Measurements from ENCODE around the gene CLDN9.

CLDN9 gene

GRCh38 chr16:3020604-3021448, 8.1 kb downstream of the CLDN9 start:
- Histone ChIP-seq H3K27me3 (peaks cover 4 to 40% (median 33%) of the 10 kb centered on the region in 11 experiments; a peak in 15 of 22 replicates), H3K27ac (peak overlapping the region in 10 of 11 experiments; percentile 28 to 96 (median 67); a peak in 18 of 22 replicates), H3K4me2 (peak overlapping the region; percentile 95 to 100 (median 99)), H3K4me1 (peaks cover 49 to 68% (median 63%) of the 10 kb centered on the region in 10 experiments), H3K9me3 (replicated peaks in 1 of 11) (no peaks in the 10 kb centered on the region), H3K9ac (peak overlapping the region; percentile 33 to 96 (median 81); a peak in 21 of 22 replicates), H3K36me3 (peaks cover 4 to 10% (median 5%) of the 10 kb centered on the region in 11 experiments; a peak in 21 of 22 replicates), H3K4me3 (peak overlapping the region; percentile 58 to 82 (median 72)), H4K20me1 (peaks cover 0 to 51% (median 47%) of the 10 kb centered on the region in 11 experiments; a peak in 19 of 22 replicates)
- TF ChIP-seq Cebpa-rat (IDR thresholded peaks at IDR 0.05): no peak

- Histone ChIP-seq H3K36me3 (peaks cover 12 to 18% (median 13%) of the 10 kb centered on the region in 11 experiments), H3K4me3 (peak overlapping the region; percentile 58 to 82 (median 72); a peak in 19 of 20 replicates), H3K27ac (peak overlapping the region in 10 of 11 experiments; percentile 10 to 96 (median 40); a peak in 15 of 22 replicates), H3K9ac (peak overlapping the region in 10 of 11 experiments; percentile 72 to 99 (median 82); a peak in 21 of 22 replicates), H3K4me2 (peak overlapping the region; percentile 95 to 100 (median 99)), H4K20me1 (peaks cover 0 to 59% (median 55%) of the 10 kb centered on the region in 11 experiments; a peak in 19 of 22 replicates), H3K9me3 (replicated peaks in 1 of 11) (no peaks in the 10 kb centered on the region), H3K4me1 (peaks cover 49 to 68% (median 63%) of the 10 kb centered on the region in 10 experiments), H3K27me3 (peaks cover 4 to 40% (median 33%) of the 10 kb centered on the region in 11 experiments; a peak in 15 of 22 replicates)
- TF ChIP-seq Cebpa-rat (IDR thresholded peaks at IDR 0.05): no peak
These were observed 8.9 kb downstream of the CLDN9 start for GRCh38 chr16:3021449-3022207.

GRCh38 chr16:3022208-3022683, 9.5 kb downstream of the CLDN9 start:
- Histone ChIP-seq H4K20me1 (peaks cover 0 to 65% (median 61%) of the 10 kb centered on the region in 11 experiments; a peak in 20 of 22 replicates), H3K9ac (peak overlapping the region in 10 of 11 experiments; percentile 72 to 99 (median 93); a peak in 17 of 22 replicates), H3K4me2 (peak overlapping the region; percentile 95 to 100 (median 99)), H3K9me3 (replicated peaks in 1 of 11) (no peaks in the 10 kb centered on the region), H3K36me3 (peaks cover 18 to 24% (median 20%) of the 10 kb centered on the region in 11 experiments), H3K4me1 (peaks cover 49 to 74% (median 64%) of the 10 kb centered on the region in 10 experiments), H3K27ac (peak overlapping the region in 10 of 11 experiments; percentile 10 to 98 (median 57); a peak in 14 of 22 replicates), H3K4me3 (peak overlapping the region in 6 of 10 experiments; percentile 58 to 82 (median 75); a peak in 14 of 20 replicates), H3K27me3 (peaks cover 4 to 36% (median 28%) of the 10 kb centered on the region in 11 experiments; a peak in 15 of 22 replicates)
- no peak for TF ChIP-seq Cebpa-rat (IDR thresholded peaks at IDR 0.05)

- H3K9me3 ChIP-seq (replicated peaks in 1 of 11): no peaks in the 10 kb centered on the region
- TF ChIP-seq Cebpa-rat (IDR thresholded peaks at IDR 0.05): no peak
- peak overlapping the region; percentile 95 to 100 (median 99) for H3K4me2 ChIP-seq
- H4K20me1 ChIP-seq: peaks cover 0 to 71% (median 67%) of the 10 kb centered on the region in 11 experiments; a peak in 20 of 22 replicates
- peak overlapping the region; percentile 91 to 99 (median 94); a peak in 20 of 22 replicates for H3K9ac ChIP-seq
- H3K36me3 ChIP-seq: peaks cover 20 to 28% (median 23%) of the 10 kb centered on the region in 11 experiments
- H3K27me3 ChIP-seq: peaks cover 4 to 34% (median 24%) of the 10 kb centered on the region in 11 experiments; a peak in 15 of 22 replicates
- peaks cover 52 to 79% (median 70%) of the 10 kb centered on the region in 10 experiments for H3K4me1 ChIP-seq
- peak overlapping the region in 10 of 11 experiments; percentile 91 to 98 (median 96); a peak in 15 of 22 replicates for H3K27ac ChIP-seq
- H3K4me3 ChIP-seq: peak overlapping the region; percentile 66 to 82 (median 74)
These were observed 10.1 kb downstream of the CLDN9 start for GRCh38 chr16:3022684-3023414.

GRCh38 chr16:3023415-3023668, 10.6 kb downstream of the CLDN9 start:
- H3K9ac ChIP-seq: peak overlapping the region; percentile 91 to 99 (median 94)
- H3K27ac ChIP-seq: peak overlapping the region; percentile 91 to 99 (median 97); a peak in 20 of 22 replicates
- H3K4me1 ChIP-seq: peaks cover 49 to 78% (median 69%) of the 10 kb centered on the region in 10 experiments
- peak overlapping the region; percentile 66 to 82 (median 74) for H3K4me3 ChIP-seq
- H3K36me3 ChIP-seq: peaks cover 20 to 28% (median 23%) of the 10 kb centered on the region in 11 experiments
- no peak for TF ChIP-seq Cebpa-rat (IDR thresholded peaks at IDR 0.05)
- peaks cover 2 to 34% (median 22%) of the 10 kb centered on the region in 11 experiments for H3K27me3 ChIP-seq
- peak overlapping the region; percentile 95 to 100 (median 99) for H3K4me2 ChIP-seq
- peaks cover 0 to 74% (median 70%) of the 10 kb centered on the region in 11 experiments; a peak in 21 of 22 replicates for H4K20me1 ChIP-seq
- no peaks in the 10 kb centered on the region for H3K9me3 ChIP-seq (replicated peaks in 1 of 11)

GRCh38 chr16:3023669-3024478, 11.2 kb downstream of the CLDN9 start, which contains the start of the genes HCFC1R1 and THOC6:
Gene HCFC1R1 (minus strand): TSS chr16:3023942. CDS start chr16:3023941, 1 bp downstream.
Gene THOC6 (plus strand): TSS chr16:3024035. CDS start chr16:3024327, 292 bp downstream.
- Histone ChIP-seq H3K36me3 (peaks cover 20 to 28% (median 23%) of the 10 kb centered on the region in 11 experiments), H3K4me1 (peaks cover 54 to 82% (median 74%) of the 10 kb centered on the region in 10 experiments), H4K20me1 (peaks cover 0 to 79% (median 75%) of the 10 kb centered on the region in 11 experiments; a peak in 21 of 22 replicates), H3K4me2 (peak within 1 kb of the TSS; percentile 95 to 100 (median 99)), H3K27me3 (peaks cover 7 to 35% (median 22%) of the 10 kb centered on the region in 11 experiments), H3K9ac (peak within 1 kb of the TSS; percentile 91 to 99 (median 94)), H3K27ac (peak within 1 kb of the TSS; percentile 91 to 99 (median 97)), H3K9me3 (replicated peaks in 1 of 11) (no peaks in the 10 kb centered on the region), H3K4me3 (peak within 1 kb of the TSS; percentile 66 to 82 (median 74))
- TF ChIP-seq Cebpa-rat (IDR thresholded peaks at IDR 0.05): no peak

Data from BLaER1 treated with 17β-estradiol and CSF1 and Interleukin-3, amounts not matched to agents 10 nM and 100 nM (cell line).